Stomach (tissue), 19 donors: ENCODE results near the gene PARD6A. TPM values are rescaled to one million over a fixed set of nuclear protein-coding genes. Genes with fewer than 3 reads are reported as not detected.

Source experiments
- DNase-seq, 2 donors: peaks; one replicate each; pipeline versions ENCODE4 v3.0.0 to v3.0.0-alpha.2; 2013 to 2019
- H3K27ac ChIP-seq, 5 donors: fragments of 200-600 bp in 4 of 5; sonication (generic) in 4 of 5; one replicate each; pipeline ENCODE4 v1.5.1; 2013 to 2019; ENCODE audit warnings: mild to moderate bottlenecking in 1 of 5, moderate library complexity in 1 of 5
- H3K27me3 ChIP-seq, 3 donors: fragments of 200-600 bp; sonication (generic); one replicate each; pipeline ENCODE4 v1.5.1; 2017 to 2019; ENCODE audit warnings: mixed run types in 1 of 3
- H3K36me3 ChIP-seq, 4 donors: fragments of 200-600 bp; sonication (generic); 1 replicate in 3 of 4; 2 replicates in 1 of 4; pipeline ENCODE4 v1.5.1; 2016 to 2019
- H3K4me1 ChIP-seq, 4 donors: fragments of 200-600 bp; sonication (generic); one replicate each; pipeline ENCODE4 v1.5.1; 2016 to 2019
- H3K4me3 ChIP-seq, 4 donors: fragments of 200-600 bp; sonication (generic) in 3 of 4; one replicate each; pipeline ENCODE4 v1.5.1; 2016 to 2019; ENCODE audit warnings: mild to moderate bottlenecking in 1 of 4
- H3K9me3 ChIP-seq, 4 donors: fragments of 200-600 bp; sonication (generic); one replicate each; pipeline ENCODE4 v1.5.1; 2016 to 2019
- EP300 ChIP-seq: sonication (generic); formaldehyde crosslinking; IDR thresholded peaks from one replicate; pipeline ENCODE4 v1.6.1; 2017; ENCODE audit warnings: antibody characterized with exemption
- POLR2A ChIP-seq, 4 donors: fragments of 450-650 bp; IDR thresholded peaks; one replicate each; pipeline ENCODE4 v1.6.1; 2016; ENCODE audit warnings: antibody characterized with exemption in 4 of 4, control low read depth in 2 of 4, mild to moderate bottlenecking in 1 of 4, moderate library complexity in 1 of 4
- POLR2AphosphoS5 ChIP-seq, 3 donors: sonication (generic); formaldehyde crosslinking; IDR thresholded peaks; one replicate each; pipeline ENCODE4 v1.6.1; 2016; ENCODE audit warnings: antibody characterized with exemption in 3 of 3
- WGBS, 5 donors: extraction: QIAGEN DNeasy Blood & Tissue Kit in 3 of 5; methylation state at CpG; one replicate each; pipeline versions ENCODE4 v1.1.5 to v1.1.7; 2013 to 2018; 5-methylcytosine and 5-hydroxymethylcytosine counted together
- intact Hi-C: fragments of 100-400 bp; cut with DNase I; formaldehyde crosslinking; loops from one replicate; pipeline ENCODE4 v1.15.1; 2023; ENCODE audit warnings: low total_unique reads
- long read RNA-seq, 10 donors: transcript quantifications; one replicate each; lab custom pipeline, GENCODE V29; 2026
- polyA plus RNA-seq, 3 donors: library from polyadenylated mRNA; stranded (reverse); fragments of 200-250 nt; gene quantifications; one replicate each; pipeline ENCODE4 v1.2.3, GENCODE V29; 2013
- total RNA-seq, 5 donors: library from RNA; depleted of rRNA; stranded (reverse); fragments of >200 nt; gene quantifications; one replicate each; pipeline versions ENCODE4 v1.1.0 to v1.2.3, GENCODE V29; 2014 to 2016
- TF ChIP-seq, protein P1 (sequence below), 7 experiments: fragments of 450-650 bp in 4 of 7; fragments of 200-600 bp in 3 of 7; sonication (generic) in 3 of 7; IDR thresholded peaks; one replicate each; pipeline ENCODE4 v1.5.1; 2016 to 2019; ENCODE audit warnings: antibody characterized with exemption in 7 of 7, control low read depth in 2 of 7, mild to moderate bottlenecking in 1 of 7
- donor health status: healthy with polysubstance abuse.
- donor health status: Bipolar disorder and iron deficiency.
- donor health status: healthy.

The PARD6A gene, protein sequence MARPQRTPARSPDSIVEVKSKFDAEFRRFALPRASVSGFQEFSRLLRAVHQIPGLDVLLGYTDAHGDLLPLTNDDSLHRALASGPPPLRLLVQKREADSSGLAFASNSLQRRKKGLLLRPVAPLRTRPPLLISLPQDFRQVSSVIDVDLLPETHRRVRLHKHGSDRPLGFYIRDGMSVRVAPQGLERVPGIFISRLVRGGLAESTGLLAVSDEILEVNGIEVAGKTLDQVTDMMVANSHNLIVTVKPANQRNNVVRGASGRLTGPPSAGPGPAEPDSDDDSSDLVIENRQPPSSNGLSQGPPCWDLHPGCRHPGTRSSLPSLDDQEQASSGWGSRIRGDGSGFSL
- 10 to 100 TPM in 3 of 5 donors, 1 to 10 TPM in 2; 1.1 to 56.7 (median 14.6) TPM for total RNA-seq
- 1 to 10 TPM; 3.5 to 7.2 (median 7.0) TPM for polyA plus RNA-seq
- long read RNA-seq, donor 1, partial matches to known transcripts, result 0 of 1 reads
- long read RNA-seq, donor 1, other reads (novel, unspliced or antisense), result 0 of 1 reads
- long read RNA-seq, donor 2, partial matches to known transcripts, result 0 of 2 reads
- long read RNA-seq, donor 2, other reads (novel, unspliced or antisense), result 0 of 2 reads
- long read RNA-seq, donor 3, partial matches to known transcripts, result 0 of 1 reads
- long read RNA-seq, donor 3, other reads (novel, unspliced or antisense), result 0 of 1 reads
- long read RNA-seq, donor 4, result 0 reads
- long read RNA-seq, donor 5, partial matches to known transcripts, result 0 of 2 reads
- long read RNA-seq, donor 5, other reads (novel, unspliced or antisense), result 0 of 2 reads
- long read RNA-seq, donor 6, partial matches to known transcripts, result 0 of 2 reads
- long read RNA-seq, donor 6, other reads (novel, unspliced or antisense), result 0 of 2 reads
- long read RNA-seq, donor 7, partial matches to known transcripts, result 0 of 3 reads
- long read RNA-seq, donor 7, other reads (novel, unspliced or antisense), result 0 of 3 reads
- long read RNA-seq, donor 8, partial matches to known transcripts, result 0 of 2 reads
- long read RNA-seq, donor 8, other reads (novel, unspliced or antisense), result 0 of 2 reads
- long read RNA-seq, donor 9, partial matches to known transcripts, result 0 of 1 reads
- long read RNA-seq, donor 9, other reads (novel, unspliced or antisense), result 0 of 1 reads
- long read RNA-seq, donor 10, partial matches to known transcripts, result 0 of 2 reads
- long read RNA-seq, donor 10, other reads (novel, unspliced or antisense), result 0 of 2 reads

DNA sequence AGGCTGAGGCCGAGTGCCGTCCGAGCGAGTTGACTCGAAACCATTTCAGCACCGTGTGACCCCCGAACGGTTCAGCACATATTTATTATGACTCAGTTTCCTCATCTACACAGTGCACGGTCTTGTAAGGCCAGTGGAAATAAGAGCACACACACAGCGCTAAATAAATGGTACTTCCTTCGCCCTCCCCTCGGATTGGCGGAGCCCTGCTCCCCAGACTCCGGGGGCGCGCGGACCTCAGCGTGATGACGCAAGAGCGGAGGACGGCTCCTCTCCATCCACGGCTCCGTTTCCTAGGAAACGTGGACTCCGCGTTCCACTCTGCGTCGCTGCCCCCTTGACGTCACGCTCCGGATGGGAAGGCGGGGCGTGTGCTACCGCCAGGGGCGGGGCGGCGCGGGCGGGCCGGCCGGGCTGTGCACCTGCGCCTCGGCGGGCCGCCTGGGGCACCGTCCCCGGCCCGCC lies at the start of gene PARD6A:
TSS of gene PARD6A (plus strand) at position 397 of the 465 bp plus-strand sequence. CDS start 79 bp downstream, outside the sequence.
- Histone ChIP-seq H3K36me3 (peaks cover 9 to 45% (median 37%) of the 10 kb centered on the region in 4 donors), H3K27me3 (no peaks in the 10 kb centered on the region), H3K27ac (peak within 1 kb of the TSS; percentile 92 to 97 (median 96)), H3K4me3 (peak within 1 kb of the TSS; percentile 57 to 85 (median 82)), H3K4me1 (peaks cover 20 to 41% (median 35%) of the 10 kb centered on the region in 4 donors), H3K9me3 (no peaks in the 10 kb centered on the region)
- DNase-seq, result peak; percentile 94 to 99
- no peak for TF ChIP-seq EP300
- TF ChIP-seq POLR2AphosphoS5 (IDR thresholded peaks at IDR 0.05), result peak; percentile 33 to 72 (median 69)
- TF ChIP-seq, protein P1, sequence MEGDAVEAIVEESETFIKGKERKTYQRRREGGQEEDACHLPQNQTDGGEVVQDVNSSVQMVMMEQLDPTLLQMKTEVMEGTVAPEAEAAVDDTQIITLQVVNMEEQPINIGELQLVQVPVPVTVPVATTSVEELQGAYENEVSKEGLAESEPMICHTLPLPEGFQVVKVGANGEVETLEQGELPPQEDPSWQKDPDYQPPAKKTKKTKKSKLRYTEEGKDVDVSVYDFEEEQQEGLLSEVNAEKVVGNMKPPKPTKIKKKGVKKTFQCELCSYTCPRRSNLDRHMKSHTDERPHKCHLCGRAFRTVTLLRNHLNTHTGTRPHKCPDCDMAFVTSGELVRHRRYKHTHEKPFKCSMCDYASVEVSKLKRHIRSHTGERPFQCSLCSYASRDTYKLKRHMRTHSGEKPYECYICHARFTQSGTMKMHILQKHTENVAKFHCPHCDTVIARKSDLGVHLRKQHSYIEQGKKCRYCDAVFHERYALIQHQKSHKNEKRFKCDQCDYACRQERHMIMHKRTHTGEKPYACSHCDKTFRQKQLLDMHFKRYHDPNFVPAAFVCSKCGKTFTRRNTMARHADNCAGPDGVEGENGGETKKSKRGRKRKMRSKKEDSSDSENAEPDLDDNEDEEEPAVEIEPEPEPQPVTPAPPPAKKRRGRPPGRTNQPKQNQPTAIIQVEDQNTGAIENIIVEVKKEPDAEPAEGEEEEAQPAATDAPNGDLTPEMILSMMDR (IDR thresholded peaks at IDR 0.05), result peak in 1 of 7 experiments; percentile 2
- no peak for TF ChIP-seq POLR2A (IDR thresholded peaks at IDR 0.05)
- WGBS, 5 donors, result 0 to 1% (median 0%) methylated on average over 24 to 48 of the region's 48 CpGs
- intact Hi-C loops, result no loop called here

DNA sequence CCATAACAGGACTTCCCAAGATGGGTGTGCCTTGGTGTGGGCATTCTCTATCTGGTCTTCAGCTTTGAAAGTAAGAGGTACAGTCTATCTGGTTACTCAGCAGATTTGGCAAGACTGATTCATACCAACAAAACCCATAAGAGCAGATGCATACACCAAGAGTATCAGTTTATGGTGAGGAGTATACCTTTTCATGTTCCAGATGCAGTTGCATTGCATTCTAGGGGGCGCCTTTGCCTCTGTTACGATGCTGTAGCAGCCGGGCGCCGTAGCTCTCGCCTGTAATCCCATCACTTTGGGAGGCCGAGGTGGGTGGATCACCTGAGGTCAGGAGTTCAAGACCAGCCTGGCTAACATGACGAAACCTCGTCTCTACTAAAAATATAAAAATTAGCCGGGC lies 47.0 kb upstream of the PARD6A start:
- H3K9me3 ChIP-seq, result no peaks in the 10 kb centered on the region
- H3K27ac ChIP-seq, result no peak overlapping the region
- H3K4me3 ChIP-seq, result no peak overlapping the region
- H3K4me1 ChIP-seq, result no peaks in the 10 kb centered on the region
- WGBS, 5 donors, result 92 to 96% (median 94%) methylated on average over 10 of the region's 10 CpGs
- no peaks in the 10 kb centered on the region for H3K27me3 ChIP-seq
- intact Hi-C loops, result no loop called here
- TF ChIP-seq, protein P1 (IDR thresholded peaks at IDR 0.05), result no peak
- DNase-seq, result no peak
- H3K36me3 ChIP-seq, result peaks cover 31 to 84% (median 82%) of the 10 kb centered on the region in 4 donors

DNA sequence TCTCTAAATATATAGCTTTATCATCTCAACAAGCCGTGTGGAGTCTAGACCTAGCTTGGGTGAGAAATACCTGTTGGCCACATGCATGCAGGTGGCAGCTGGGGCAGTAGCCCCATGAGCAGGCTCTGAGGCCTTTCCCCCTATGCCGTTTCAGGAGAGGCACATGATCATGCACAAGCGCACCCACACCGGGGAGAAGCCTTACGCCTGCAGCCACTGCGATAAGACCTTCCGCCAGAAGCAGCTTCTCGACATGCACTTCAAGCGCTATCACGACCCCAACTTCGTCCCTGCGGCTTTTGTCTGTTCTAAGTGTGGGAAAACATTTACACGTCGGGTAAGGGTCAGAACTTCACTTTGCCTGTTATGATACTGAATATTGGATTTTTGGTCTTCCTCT lies 32.5 kb upstream of the PARD6A start:
- H3K27ac ChIP-seq, result no peak overlapping the region
- H3K9me3 ChIP-seq, result no peaks in the 10 kb centered on the region
- 90 to 97% (median 94%) methylated on average over 11 to 14 of the region's 14 CpGs for WGBS, 5 donors
- H3K4me3 ChIP-seq, result no peak overlapping the region
- intact Hi-C loops, result no loop called here
- H3K27me3 ChIP-seq, result no peaks in the 10 kb centered on the region
- no peak for DNase-seq
- H3K4me1 ChIP-seq, result no peaks in the 10 kb centered on the region
- H3K36me3 ChIP-seq, result peaks cover 62 to 100% (median 98%) of the 10 kb centered on the region in 4 donors
- TF ChIP-seq POLR2A (IDR thresholded peaks at IDR 0.05), result no peak
- no peak for TF ChIP-seq POLR2AphosphoS5 (IDR thresholded peaks at IDR 0.05)
- TF ChIP-seq, protein P1 (IDR thresholded peaks at IDR 0.05), result no peak
- TF ChIP-seq EP300, result no peak
